Astrocyte (in vitro differentiated cells and primary cell): ENCODE data around the gene ELMO3. TPM values are rescaled to one million over a fixed set of nuclear protein-coding genes. Genes with fewer than 3 reads are reported as not detected.

Experiments
- DNase-seq: peaks from one replicate; pipeline ENCODE4 v3.0.0-alpha.2; 2010; ENCODE audit warnings: low read depth
- FAIRE-seq: peaks from 2 replicates; lab custom pipeline; 2011; peaks lifted over from hg19 to GRCh38; lab: Jason Lieb, UNC
- H2AFZ ChIP-seq: 2 replicates; pipeline ENCODE4 v1.6.0; 2012; ENCODE audit warnings: low read depth, low read length, inconsistent platforms
- H3K27ac ChIP-seq: 2 replicates; pipeline ENCODE4 v1.5.1; 2011; ENCODE audit warnings: low read depth, low read length, inconsistent platforms
- H3K27me3 ChIP-seq: 2 replicates; pipeline ENCODE4 v1.6.0; 2011; ENCODE audit warnings: low read length, inconsistent platforms; ENCODE audit not compliant: insufficient read depth
- H3K36me3 ChIP-seq: 2 replicates; pipeline ENCODE4 v1.5.1; 2011; ENCODE audit warnings: low read length, inconsistent platforms; ENCODE audit not compliant: insufficient read depth
- H3K4me1 ChIP-seq: 2 replicates; pipeline ENCODE4 v1.5.1; 2011; ENCODE audit warnings: low read length, inconsistent platforms; ENCODE audit not compliant: insufficient read depth
- H3K4me2 ChIP-seq: 2 replicates; pipeline ENCODE4 v1.6.0; 2012; ENCODE audit warnings: low read length, inconsistent platforms
- H3K4me3 ChIP-seq: 2 replicates; pipeline ENCODE4 v1.5.1; 2011; ENCODE audit warnings: low read depth, mild to moderate bottlenecking, low read length, inconsistent platforms; ENCODE audit not compliant: insufficient read depth
- H3K79me2 ChIP-seq: 2 replicates; pipeline ENCODE4 v1.6.0; 2012; ENCODE audit warnings: mild to moderate bottlenecking, low read length, inconsistent platforms; ENCODE audit not compliant: insufficient read depth
- H3K9ac ChIP-seq: 2 replicates; pipeline ENCODE4 v1.6.0; 2012; ENCODE audit warnings: mild to moderate bottlenecking, low read length, inconsistent platforms
- H3K9me3 ChIP-seq: 2 replicates; pipeline ENCODE4 v1.5.1; 2012; ENCODE audit warnings: low read depth, mild to moderate bottlenecking, low read length, inconsistent platforms; ENCODE audit not compliant: insufficient read depth
- H4K20me1 ChIP-seq: 2 replicates; pipeline ENCODE4 v1.6.0; 2012; ENCODE audit warnings: low read length, inconsistent platforms; ENCODE audit not compliant: insufficient read depth
- H3K27ac Mint-ChIP-seq: one replicate; pipeline ENCODE4 v1.8.0; 2021; ENCODE audit warnings: mild to moderate bottlenecking, mixed read lengths; ENCODE audit not compliant: unreplicated experiment
- H3K27me3 Mint-ChIP-seq: one replicate; pipeline ENCODE4 v1.8.0; 2021; ENCODE audit warnings: low read depth, mixed read lengths; ENCODE audit not compliant: unreplicated experiment
- H3K36me3 Mint-ChIP-seq: one replicate; pipeline ENCODE4 v1.8.0; 2021; ENCODE audit warnings: low read depth, mixed read lengths; ENCODE audit not compliant: unreplicated experiment
- H3K4me1 Mint-ChIP-seq: one replicate; pipeline ENCODE4 v1.8.0; 2021; ENCODE audit warnings: low read depth, mixed read lengths; ENCODE audit not compliant: unreplicated experiment
- H3K4me3 Mint-ChIP-seq: one replicate; pipeline ENCODE4 v1.8.0; 2021; ENCODE audit warnings: mild to moderate bottlenecking, moderate library complexity, mixed read lengths; ENCODE audit not compliant: unreplicated experiment
- H3K9me3 Mint-ChIP-seq: one replicate; pipeline ENCODE4 v1.8.0; 2021; ENCODE audit warnings: mild to moderate bottlenecking, mixed read lengths; ENCODE audit not compliant: unreplicated experiment
- CTCF ChIP-seq: IDR thresholded peaks from 2 replicates; pipeline ENCODE4 v1.5.1; 2011; ENCODE audit warnings: low read depth, mild to moderate bottlenecking, inconsistent platforms, low read length, moderate library complexity; ENCODE audit not compliant: insufficient read depth
- EZH2 ChIP-seq: IDR thresholded peaks from 2 replicates; pipeline ENCODE4 v1.6.1; 2012; ENCODE audit warnings: mild to moderate bottlenecking, low read length, inconsistent platforms; ENCODE audit not compliant: insufficient read depth
- total RNA-seq: library from RNA; stranded (reverse); gene quantifications from 2 replicates; pipeline ENCODE4 v1.2.1, GENCODE V29; 2021

ELMO3 gene
- total RNA-seq, 1 donor from 2014 or later, result 1.4 TPM

GRCh38 chr16:67245674-67246080, 46.7 kb downstream of the ELMO3 start:
- Histone ChIP-seq H3K4me3 (peak overlapping the region; percentile 74), H3K9me3 (no peaks in the 10 kb centered on the region), H4K20me1 (no peaks in the 10 kb centered on the region), H3K27ac (peak overlapping the region; percentile 72), H2AFZ (peak overlapping the region; percentile 40), H3K79me2 (peaks cover 45% of the 10 kb centered on the region), H3K4me1 (peaks cover 67% of the 10 kb centered on the region), H3K4me2 (peak overlapping the region; percentile 95), H3K36me3 (no peaks in the 10 kb centered on the region), H3K27me3 (no peaks in the 10 kb centered on the region), H3K9ac (peak overlapping the region; percentile 82)
- Mint-ChIP-seq H3K36me3 (no peaks in the 10 kb centered on the region), H3K27me3 (peaks cover 8% of the 10 kb centered on the region), H3K4me1 (peaks cover 37% of the 10 kb centered on the region), H3K9me3 (no peaks in the 10 kb centered on the region), H3K27ac (peak overlapping the region; percentile 96), H3K4me3 (peak overlapping the region; percentile 89)
- no peak for TF ChIP-seq EZH2
- DNase-seq (no peak), FAIRE-seq (no peak)

GRCh38 chr16:67246081-67246755, 47.3 kb downstream of the ELMO3 start:
- H3K4me1 Mint-ChIP-seq, result peaks cover 34% of the 10 kb centered on the region
- H3K4me1 ChIP-seq, result peaks cover 62% of the 10 kb centered on the region

GRCh38 chr16:67246756-67247191, 47.8 kb downstream of the ELMO3 start:
- no peak for DNase-seq
- no peaks in the 10 kb centered on the region for H4K20me1 ChIP-seq
- Mint-ChIP-seq H3K27ac (no peak overlapping the region), H3K9me3 (no peaks in the 10 kb centered on the region), H3K4me1 (peaks cover 30% of the 10 kb centered on the region), H3K36me3 (no peaks in the 10 kb centered on the region), H3K27me3 (peaks cover 12% of the 10 kb centered on the region), H3K4me3 (peak overlapping the region; percentile 89)
- peak overlapping the region; percentile 74 for H3K4me3 ChIP-seq
- H3K36me3 ChIP-seq, result no peaks in the 10 kb centered on the region
- peaks cover 57% of the 10 kb centered on the region for H3K4me1 ChIP-seq
- peak overlapping the region; percentile 72 for H3K27ac ChIP-seq
- peak overlapping the region; percentile 64 for H2AFZ ChIP-seq
- H3K4me2 ChIP-seq, result peak overlapping the region; percentile 95
- TF ChIP-seq CTCF (no peak), EZH2 (no peak)
- H3K9ac ChIP-seq, result peak overlapping the region; percentile 82
- no peaks in the 10 kb centered on the region for H3K27me3 ChIP-seq
- H3K79me2 ChIP-seq, result peaks cover 41% of the 10 kb centered on the region
- FAIRE-seq, result no peak
- H3K9me3 ChIP-seq, result no peaks in the 10 kb centered on the region

More at GRCh38 chr16:67246081-67246755, 47.3 kb downstream of the ELMO3 start:
- no peaks in the 10 kb centered on the region for H3K36me3 ChIP-seq
- H3K27ac Mint-ChIP-seq, result peak overlapping the region; percentile 7
- FAIRE-seq (no peak), DNase-seq (peak; percentile 82)
- H4K20me1 ChIP-seq, result no peaks in the 10 kb centered on the region
- H3K27me3 Mint-ChIP-seq, result peaks cover 9% of the 10 kb centered on the region
- no peaks in the 10 kb centered on the region for H3K9me3 ChIP-seq
- peak overlapping the region; percentile 40 for H2AFZ ChIP-seq
- peak overlapping the region; percentile 82 for H3K9ac ChIP-seq
- H3K27ac ChIP-seq, result peak overlapping the region; percentile 72
- H3K79me2 ChIP-seq, result peaks cover 44% of the 10 kb centered on the region
- H3K36me3 Mint-ChIP-seq, result no peaks in the 10 kb centered on the region
- peak overlapping the region; percentile 74 for H3K4me3 ChIP-seq
- no peak for TF ChIP-seq EZH2
- peak; percentile 13 for TF ChIP-seq CTCF
- H3K4me3 Mint-ChIP-seq, result peak overlapping the region; percentile 89
- H3K27me3 ChIP-seq, result no peaks in the 10 kb centered on the region
- peak overlapping the region; percentile 95 for H3K4me2 ChIP-seq
- H3K9me3 Mint-ChIP-seq, result no peaks in the 10 kb centered on the region
